ENCODE data around the gene LARGE2. TPM values are rescaled to one million over a fixed set of nuclear protein-coding genes. Genes with fewer than 3 reads are reported as not detected.
"Not testable (repeated sequence)": the region's sequence is repeated elsewhere in the genome, so short reads cannot be mapped to it uniquely, and the experiment has no call there.

The LARGE2 gene
- total RNA-seq, 1 donor from 2014 or later, result not detected

DNA sequence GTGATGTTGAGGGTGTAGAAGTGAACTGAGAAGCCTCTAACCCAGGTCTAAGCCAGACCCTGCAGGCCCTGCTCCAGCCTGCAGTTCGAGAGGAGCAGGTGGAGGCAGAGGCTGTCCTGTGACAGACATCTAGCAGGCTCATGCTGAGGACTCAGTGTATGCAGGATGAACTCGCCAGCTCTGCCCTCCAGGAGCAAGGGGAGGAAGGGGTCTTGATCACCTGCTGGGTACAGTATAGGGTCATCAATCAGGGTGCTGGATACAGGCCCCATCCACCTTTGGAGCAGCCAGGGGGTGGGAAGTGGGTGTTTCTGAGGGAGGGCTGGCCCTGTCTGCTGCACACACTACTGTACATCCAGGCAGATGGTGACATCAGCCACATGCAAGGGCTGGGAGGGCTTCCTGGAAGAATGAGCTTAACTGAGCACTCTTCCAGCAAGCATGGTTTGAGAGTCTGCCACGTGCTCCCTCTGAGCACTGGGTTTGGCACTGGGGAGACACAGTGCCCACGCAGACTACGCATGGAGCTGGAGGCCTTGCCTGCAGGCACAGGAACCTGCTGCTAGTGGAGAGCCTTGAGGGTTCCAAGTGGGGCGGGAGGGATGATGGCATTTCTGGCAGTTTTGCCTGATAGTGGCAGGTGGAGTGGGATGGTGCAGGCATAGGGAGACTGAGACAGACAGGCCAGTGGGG lies 27.8 kb upstream of the LARGE2 start:
- DNase-seq, result no peak
- intact Hi-C loops (cut with DNase I), result no loop called here
- ATAC-seq (ENCODE audit: poor library complexity), result no peak

DNA sequence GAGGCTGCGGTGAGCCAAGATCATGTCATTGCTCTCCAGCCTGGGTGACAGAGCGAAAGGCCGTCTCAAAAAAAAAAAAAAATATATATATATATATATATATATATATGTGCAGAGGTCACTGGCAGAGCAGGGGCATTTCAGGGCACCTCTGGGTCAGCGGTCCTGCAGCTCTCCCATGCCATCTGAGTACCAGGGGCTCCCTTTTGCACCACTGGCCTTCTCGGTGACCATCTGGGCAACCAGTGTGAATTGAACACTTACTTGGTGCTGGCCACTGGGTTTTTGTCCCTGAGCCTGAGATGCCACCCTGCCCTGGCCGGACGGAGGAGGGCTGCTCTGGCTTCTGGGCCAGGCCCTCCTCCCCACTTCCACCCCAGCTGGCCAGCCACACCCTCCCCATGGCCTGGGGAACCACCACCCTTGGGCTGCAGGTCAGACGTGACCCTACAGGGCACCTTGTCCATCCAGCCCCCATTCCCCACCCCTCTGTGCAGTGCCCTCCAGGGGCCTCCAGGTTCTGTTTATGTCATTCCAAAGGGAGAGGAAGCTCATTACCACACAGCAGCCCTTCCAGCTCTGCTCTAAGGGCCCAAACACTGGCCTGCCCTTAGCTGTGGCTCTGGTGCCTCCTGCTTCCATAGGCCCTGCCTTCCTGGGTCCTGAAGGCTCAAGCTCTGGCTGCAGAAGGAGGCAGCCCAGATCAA lies 26.8 kb upstream of the LARGE2 start:
- ATAC-seq (ENCODE audit: poor library complexity), result no peak
- intact Hi-C loops (cut with DNase I), result no loop called here
- DNase-seq, result no peak

DNA sequence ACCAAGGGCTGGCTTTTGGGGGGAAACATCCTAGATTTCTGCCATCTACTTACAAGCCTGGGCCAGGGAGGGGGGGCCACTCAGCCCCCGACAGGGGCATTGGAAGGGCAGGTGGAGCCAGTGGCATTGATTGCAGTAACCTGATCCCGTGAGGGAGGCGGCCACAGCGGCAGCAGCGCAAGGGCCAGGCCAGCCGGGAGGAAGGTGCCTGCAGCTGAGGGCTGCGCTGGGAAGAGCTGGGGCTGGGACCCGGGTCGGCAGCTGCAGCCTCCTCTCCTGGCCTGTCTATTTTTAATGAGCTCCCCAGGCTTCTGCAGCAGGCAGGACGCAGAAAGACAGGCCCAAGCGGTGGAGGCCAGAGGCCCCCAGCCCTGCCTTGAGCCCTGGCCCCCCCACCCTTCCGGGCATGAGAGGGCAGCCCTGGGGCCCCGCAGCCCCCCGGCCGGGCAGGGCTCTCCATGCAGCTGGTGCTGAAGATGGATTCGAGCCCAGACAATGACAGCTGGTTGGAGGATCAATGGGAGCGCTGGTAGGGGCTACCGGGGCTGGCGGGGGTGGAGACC lies 26.0 kb upstream of the LARGE2 start:
- ATAC-seq (ENCODE audit: poor library complexity) (no peak), DNase-seq (no peak)
- intact Hi-C loops (cut with DNase I), result no loop called here

DNA sequence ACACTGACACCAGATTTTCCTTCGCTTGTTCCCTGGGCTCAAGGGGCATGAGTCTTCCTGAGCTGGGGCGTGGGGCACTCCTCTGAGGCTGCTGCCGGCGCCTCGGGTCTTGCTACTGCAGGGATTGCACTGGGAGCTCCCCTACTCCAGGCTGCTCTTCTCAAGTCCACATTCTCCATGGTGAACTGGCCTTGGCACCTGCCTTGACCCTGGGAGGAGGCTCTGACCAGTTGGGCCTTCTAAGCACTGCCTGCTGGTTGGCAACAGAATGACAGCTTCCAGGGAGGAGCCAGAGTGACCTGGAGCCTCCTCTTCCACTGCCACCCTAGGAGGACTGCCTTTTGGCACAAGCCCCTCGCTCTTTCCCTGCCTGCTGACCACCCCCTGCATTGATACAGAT lies 24.9 kb upstream of the LARGE2 start:
- DNase-seq, result no peak
- ATAC-seq (ENCODE audit: poor library complexity), result no peak
- intact Hi-C loops (cut with DNase I), result no loop called here

DNA sequence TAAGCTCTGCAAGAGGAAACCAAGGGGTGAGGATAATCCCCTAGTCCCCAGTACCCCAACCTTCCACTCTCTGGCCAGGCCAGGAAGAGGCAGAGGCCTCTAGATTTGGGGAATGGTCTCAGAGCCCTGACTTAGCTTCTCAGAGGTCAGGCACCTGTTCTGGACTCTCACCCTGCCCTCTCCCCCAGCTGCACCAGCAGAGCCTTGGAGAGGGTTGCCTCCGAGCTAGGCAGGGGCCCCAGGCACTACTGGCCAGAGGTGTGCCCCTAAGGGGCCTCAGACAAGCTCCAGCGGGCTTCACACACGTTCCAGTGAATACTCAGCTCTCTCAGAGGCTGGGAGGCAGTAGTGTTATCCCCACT lies 23.4 kb upstream of the LARGE2 start:
- no peak for ATAC-seq (ENCODE audit: poor library complexity)
- DNase-seq, result no peak
- intact Hi-C loops (cut with DNase I), result no loop called here

DNA sequence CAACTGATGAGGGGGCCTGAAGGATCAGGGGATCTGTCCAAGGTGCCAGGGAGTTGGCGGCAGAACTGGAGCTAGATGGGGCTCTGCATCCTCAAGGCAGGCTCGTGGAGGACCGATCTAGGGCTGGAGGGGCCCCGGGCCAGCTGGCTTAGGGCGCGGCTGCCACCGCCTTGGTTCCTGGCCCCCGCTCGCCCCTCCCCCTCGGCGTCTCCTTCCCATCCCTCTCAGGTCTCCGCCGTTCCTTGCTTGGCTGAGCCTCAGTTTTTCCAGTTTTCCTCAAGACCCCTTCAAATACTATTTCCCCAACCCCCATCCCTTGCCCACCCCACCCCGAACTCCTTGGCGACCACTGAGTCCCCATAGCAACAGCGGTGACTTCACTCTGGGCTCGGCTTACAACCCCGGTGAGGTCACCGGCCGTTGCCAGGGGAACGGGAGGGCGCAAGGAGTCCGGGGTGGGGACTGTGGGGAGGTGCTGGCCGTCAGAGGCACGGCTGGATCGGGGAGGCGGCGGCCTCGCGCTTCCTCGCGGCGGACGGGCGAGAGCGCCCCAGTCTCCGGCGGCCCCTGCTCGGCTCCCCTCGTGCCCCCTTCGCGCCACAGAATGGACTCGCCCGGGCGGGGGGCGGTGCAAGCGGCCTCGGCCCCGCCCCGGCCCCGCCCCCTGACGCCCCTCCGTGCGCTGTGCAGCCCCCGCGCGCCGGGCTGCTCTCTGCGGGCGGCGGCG lies 22.8 kb upstream of the LARGE2 start:
- intact Hi-C loops (cut with DNase I), result no loop called here

DNA sequence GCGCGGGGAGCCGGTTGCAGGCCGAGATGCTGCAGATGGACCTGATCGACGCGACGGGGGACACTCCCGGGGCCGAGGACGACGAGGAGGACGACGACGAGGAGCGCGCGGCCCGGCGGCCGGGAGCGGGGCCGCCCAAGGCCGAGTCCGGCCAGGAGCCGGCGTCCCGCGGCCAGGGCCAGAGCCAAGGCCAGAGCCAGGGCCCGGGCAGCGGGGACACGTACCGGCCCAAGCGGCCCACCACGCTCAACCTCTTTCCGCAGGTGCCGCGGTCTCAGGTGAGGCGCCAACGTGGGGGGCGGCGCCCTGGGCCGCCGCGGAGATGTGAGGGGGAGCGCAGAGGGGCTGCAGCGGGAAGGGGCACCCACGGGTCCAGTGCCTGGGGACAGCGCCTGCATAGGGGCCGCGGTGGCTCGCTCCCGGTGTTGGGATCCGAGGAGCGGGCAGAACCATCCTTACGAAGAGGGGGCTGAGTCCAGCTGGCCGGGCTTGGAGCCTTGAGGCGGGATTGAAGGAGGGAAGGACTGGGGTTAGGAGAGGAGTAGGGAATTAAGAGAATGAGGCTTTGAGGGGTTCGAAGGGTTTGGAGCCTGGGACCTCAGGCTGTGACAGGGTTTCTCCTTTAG lies 22.2 kb upstream of the LARGE2 start:
- DNase-seq; intact Hi-C loops (cut with DNase I): not testable (repeated sequence)
- ATAC-seq (ENCODE audit: poor library complexity), result peak; percentile 34

More for the DNA sequence above, 22.8 kb upstream of the LARGE2 start:
- DNase-seq (peak; percentile 90), ATAC-seq (ENCODE audit: poor library complexity) (peak; percentile 84)

DNA sequence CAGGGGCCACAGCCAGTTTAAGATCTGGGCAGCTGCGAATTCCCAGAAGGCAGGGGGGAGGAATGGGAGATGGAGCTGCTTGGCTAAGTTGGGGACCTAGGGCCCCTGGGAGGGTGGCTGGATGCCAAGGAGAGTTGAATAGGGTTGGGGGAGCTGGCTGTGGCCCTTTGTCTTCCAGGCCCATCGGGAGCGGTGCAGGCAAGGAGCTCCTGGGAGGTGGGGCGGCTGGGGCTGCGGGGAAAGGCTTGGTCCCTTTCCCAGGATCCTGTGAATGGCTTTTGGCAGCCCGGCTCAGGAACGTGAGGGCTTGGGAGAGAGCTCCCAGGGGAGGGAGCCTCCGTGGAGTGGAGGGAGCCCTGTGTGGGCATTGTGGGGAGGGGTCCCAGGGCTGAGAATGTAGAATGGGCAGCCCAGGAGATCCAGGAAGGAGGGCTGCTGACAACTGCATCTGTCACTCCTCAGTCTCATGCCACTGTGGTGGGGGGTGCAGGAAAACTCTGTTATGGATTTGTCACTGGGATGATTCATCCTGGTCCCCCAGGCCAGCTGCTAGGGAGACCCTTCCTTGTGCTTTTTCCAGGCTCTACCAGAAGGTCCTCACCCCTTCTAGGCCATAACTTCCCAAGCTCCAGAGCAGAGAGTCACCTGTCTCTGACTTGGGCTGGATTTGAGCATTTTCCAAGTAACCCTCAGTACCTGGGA lies 21.4 kb upstream of the LARGE2 start:
- ATAC-seq (ENCODE audit: poor library complexity) (peak; percentile 40), DNase-seq (peak; percentile 66)
- intact Hi-C loops (cut with DNase I), result no loop called here

DNA sequence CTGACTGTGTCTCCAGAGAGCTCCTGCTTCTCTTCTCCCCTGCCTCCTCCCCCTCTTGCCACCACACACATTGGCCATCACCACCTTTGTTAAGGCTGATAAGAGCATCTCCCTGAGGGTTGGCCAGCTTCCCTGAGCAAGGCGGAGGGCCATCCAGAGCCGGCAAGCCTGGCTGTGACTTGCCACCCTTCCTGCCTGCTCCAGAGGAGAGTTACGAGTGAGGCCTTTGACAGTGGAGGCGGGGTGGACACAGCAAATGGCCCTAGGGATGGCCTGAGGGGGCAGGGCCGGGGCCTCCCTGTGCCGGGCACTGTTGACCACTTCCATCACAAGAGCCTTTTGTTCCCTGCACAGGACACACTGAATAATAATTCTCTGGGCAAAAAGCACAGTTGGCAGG lies 20.8 kb upstream of the LARGE2 start:
- DNase-seq (no peak), ATAC-seq (ENCODE audit: poor library complexity) (no peak)
- intact Hi-C loops (cut with DNase I), result no loop called here

DNA sequence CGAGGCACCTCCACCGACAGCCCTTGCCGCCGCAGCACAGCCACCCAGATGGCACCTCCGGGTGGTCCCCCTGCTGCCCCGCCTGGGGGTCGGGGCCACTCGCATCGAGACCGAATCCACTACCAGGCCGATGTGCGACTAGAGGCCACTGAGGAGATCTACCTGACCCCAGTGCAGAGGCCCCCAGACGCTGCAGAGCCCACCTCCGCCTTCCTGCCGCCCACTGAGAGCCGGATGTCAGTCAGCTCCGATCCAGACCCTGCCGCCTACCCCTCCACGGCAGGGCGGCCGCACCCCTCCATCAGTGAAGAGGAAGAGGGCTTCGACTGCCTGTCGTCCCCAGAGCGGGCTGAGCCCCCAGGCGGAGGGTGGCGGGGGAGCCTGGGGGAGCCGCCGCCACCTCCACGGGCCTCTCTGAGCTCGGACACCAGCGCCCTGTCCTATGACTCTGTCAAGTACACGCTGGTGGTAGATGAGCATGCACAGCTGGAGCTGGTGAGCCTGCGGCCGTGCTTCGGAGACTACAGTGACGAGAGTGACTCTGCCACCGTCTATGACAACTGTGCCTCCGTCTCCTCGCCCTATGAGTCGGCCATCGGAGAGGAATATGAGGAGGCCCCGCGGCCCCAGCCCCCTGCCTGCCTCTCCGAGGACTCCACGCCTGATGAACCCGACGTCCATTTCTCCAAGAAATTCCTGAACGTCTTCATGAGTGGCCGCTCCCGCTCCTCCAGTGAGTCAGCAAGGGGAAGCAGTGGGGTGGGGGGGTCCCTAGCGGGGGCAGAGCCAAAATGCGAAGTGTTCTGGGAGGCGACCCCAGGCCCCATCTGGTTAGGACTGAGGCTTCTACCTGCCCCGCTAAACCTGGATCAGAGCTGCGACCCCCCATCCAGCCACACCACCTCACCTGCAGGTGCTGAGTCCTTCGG lies 19.7 kb upstream of the LARGE2 start:
- intact Hi-C loops (cut with DNase I), result no loop called here
- no peak for DNase-seq
- no peak for ATAC-seq (ENCODE audit: poor library complexity)

DNA sequence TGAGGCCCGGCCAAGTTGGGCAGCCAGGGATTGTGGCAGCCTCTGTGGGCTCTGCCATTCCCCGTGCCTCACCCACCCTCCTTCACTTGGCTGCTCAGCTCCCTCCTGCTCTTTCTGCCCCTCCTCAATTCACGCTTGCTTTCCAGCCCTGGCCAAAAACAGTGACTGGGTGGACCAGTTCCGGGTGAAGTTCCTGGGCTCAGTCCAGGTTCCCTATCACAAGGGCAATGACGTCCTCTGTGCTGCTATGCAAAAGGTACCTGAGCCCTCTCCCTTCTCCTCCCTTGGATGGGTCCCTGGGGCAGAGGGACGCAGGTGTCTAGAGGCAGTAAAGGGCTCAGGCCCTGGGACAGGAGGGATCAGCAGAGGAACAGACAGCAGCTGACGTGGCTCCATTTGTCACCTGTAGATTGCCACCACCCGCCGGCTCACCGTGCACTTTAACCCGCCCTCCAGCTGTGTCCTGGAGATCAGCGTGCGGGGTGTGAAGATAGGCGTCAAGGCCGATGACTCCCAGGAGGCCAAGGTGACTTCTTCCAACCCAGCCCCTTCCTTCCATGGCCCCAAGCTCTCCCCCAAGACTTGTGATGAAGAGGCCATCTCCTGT lies 18.0 kb upstream of the LARGE2 start:
- intact Hi-C loops (cut with DNase I), result no loop called here
- ATAC-seq (ENCODE audit: poor library complexity) (no peak), DNase-seq (no peak)

DNA sequence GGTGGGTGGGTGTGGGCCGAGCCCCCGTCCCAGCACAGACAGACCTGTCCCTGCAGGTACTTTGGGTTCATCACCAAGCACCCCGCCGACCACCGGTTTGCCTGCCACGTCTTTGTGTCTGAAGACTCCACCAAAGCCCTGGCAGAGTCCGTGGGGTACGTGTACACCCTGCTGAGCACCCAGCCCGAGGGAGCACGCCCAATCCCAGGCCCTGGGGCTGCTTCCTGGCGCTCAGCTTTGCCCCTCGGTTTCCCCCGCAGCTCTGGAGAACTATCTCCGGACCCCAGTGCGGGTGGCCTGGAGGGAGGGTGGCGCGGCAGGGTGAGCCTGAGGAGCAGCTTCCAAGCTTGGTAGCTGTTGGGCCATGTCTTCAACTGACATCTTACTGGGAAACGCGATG lies 17.4 kb upstream of the LARGE2 start:
- no peak for DNase-seq
- intact Hi-C loops (cut with DNase I), result no loop called here
- no peak for ATAC-seq (ENCODE audit: poor library complexity)

DNA sequence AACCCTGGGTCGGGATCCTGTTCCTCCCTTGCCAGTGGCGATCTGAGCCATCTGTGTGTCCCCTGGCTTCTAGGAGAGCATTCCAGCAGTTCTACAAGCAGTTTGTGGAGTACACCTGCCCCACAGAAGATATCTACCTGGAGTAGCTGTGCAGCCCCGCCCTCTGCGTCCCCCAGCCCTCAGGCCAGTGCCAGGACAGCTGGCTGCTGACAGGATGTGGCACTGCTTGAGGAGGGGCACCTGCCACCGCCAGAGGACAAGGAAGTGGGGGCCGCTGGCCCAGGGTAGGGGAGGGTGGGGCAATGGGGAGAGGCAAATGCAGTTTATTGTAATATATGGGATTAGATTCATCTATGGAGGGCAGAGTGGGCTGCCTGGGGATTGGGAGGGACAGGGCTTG lies 16.9 kb upstream of the LARGE2 start:
- intact Hi-C loops (cut with DNase I); ATAC-seq (ENCODE audit: poor library complexity); DNase-seq: not testable (repeated sequence)

DNA sequence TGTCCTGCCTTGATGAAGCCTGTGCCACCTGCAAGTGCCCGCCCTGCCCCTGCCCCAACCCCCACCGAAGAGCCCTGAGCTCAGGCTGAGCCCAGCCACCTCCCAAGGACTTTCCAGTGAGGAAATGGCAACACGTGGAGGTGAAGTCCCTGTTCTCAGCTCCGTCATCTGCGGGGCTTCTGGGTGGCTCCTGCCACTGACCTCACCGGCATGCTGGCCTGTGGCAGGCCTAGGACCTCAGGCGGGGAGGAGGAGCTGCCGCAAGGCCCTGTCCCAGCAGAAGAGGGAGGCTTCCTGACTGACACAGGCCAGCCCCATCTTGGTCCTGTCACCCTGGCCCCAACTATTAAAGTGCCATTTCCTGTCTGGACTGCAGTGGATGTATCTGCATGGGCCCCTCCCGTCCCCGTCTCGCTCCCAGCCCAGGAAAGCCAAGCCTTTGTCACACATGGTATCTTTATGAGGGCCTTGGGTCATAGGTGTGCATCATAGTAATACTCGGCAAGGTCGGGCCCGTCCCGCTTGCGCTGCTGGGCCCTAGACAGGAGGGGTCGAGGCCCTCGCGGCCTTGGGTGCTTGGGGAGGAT lies 16.3 kb upstream of the LARGE2 start:
- intact Hi-C loops (cut with DNase I), result no loop called here
- ATAC-seq (ENCODE audit: poor library complexity), result no peak
- no peak for DNase-seq

DNA sequence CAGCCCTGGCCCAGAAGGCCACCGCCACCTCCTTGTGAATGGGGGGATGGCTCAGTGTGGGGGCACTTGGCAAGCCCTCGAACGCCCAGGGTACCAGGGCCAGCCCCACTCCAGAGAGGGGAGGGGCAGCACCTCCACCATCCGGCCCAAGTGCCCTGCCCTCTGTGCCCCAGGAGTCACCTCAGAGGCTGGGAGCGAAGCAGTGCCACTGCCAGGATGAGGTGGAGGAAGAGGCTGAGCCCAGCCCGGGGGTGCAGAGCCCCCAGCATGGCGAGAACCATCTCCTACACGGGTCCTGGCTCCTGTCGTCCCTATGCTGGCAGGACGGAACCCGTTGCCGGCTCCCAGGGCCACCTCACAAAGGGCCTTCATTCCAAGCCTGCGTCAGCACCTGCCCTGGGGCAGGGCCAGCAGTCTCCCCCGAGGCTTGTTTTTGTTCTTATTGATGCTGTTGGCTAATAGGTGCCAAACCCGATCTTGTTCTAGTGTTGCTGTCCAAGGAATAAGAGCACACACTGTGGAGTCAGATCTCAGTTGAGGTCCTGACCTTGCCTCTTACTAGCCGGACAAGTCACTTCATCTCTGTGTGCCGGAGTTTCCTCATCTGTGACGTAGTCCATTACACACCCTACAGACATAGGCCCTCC lies 15.4 kb upstream of the LARGE2 start, which contains the start of gene FREY1:
FREY1 (minus strand) TSS at position 307 of the 647 bp plus-strand sequence; CDS start at position 281, 26 bp downstream.
- no peak for DNase-seq
- intact Hi-C loops (cut with DNase I), result no loop called here
- peak; percentile 8 for ATAC-seq (ENCODE audit: poor library complexity)

DNA sequence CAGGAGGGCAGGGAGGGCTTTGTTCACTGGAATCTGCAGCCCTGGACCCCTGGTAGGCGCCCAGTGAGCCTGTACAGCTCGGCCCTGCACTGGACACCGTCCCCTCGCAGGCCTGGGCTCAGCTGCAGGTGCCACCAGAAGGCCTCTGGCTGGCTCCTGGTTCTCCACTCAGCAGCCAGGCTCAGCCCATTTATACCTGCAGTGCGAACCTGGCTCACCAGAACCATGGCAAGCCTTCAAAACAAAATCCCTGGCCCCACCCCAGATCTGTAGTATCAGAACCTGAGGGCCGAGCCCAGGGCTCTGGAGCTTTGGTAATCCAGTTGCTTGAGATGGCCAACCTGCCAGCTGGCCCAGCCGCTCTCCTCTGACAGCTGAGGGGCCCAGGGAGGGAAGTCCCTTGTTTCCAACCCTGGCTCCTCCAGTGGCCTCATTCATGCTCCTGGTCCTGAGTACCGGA lies 14.5 kb upstream of the LARGE2 start:
- DNase-seq (no peak), ATAC-seq (ENCODE audit: poor library complexity) (peak; percentile 18)
- intact Hi-C loops (cut with DNase I), result no loop called here
